SK-N-MC (cell line): ENCODE measurements around the gene SAA1.

ENCODE experiments used
- EZH2 ChIP-seq: fragments of 200-600 bp; sonication (generic); IDR thresholded peaks from one replicate; pipeline ENCODE4 v1.6.1; 2017; ENCODE audit warnings: antibody characterized with exemption
- POLR2AphosphoS5 ChIP-seq: IDR thresholded peaks from 2 replicates; pipeline ENCODE4 v1.6.1; 2012; ENCODE audit warnings: mild to moderate bottlenecking, low read depth, low read length, borderline replicate concordance

DNA sequence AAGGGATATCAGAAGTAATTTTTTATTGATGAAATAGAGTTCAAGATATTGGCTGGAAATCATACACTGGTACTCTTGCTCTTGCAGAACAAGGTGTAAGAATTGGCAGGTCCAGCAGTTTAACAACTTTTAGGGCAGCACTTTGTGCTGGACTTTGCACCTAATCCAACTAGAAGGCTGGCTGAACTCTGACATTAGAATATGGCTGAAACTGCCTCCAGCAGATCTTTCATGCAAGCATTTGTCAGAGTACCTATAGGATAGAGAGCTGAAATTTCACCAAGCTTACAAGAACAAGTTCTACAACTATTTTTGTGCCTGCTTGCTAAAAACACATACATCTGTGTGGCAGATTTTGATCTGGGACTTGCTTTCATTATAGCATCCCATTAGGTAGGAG is 38.7 kb downstream of the SAA1 start:
- TF ChIP-seq EZH2: no peak
- TF ChIP-seq POLR2AphosphoS5: no peak
